Muscle of leg (tissue), 11 donors: Measurements from ENCODE around the gene SLC12A5. TPM values are rescaled to one million over a fixed set of nuclear protein-coding genes. Genes with fewer than 3 reads are reported as not detected.

Experiments
- DNase-seq: peaks from one replicate; pipeline ENCODE4 v3.0.0; 2013
- H3K27ac ChIP-seq: one replicate; pipeline ENCODE4 v1.5.1; 2013; ENCODE audit warnings: mild to moderate bottlenecking, low read length, control low read depth
- H3K27me3 ChIP-seq: one replicate; pipeline ENCODE4 v1.6.1; 2013; ENCODE audit warnings: low read length; ENCODE audit not compliant: control insufficient read depth, insufficient read depth
- H3K36me3 ChIP-seq: one replicate; pipeline ENCODE4 v1.6.1; 2013; ENCODE audit warnings: low read length; ENCODE audit not compliant: control insufficient read depth, insufficient read depth
- H3K4me1 ChIP-seq: one replicate; pipeline ENCODE4 v1.6.1; 2013; ENCODE audit warnings: low read length; ENCODE audit not compliant: control insufficient read depth, insufficient read depth
- H3K4me3 ChIP-seq: one replicate; pipeline ENCODE4 v1.5.1; 2013; ENCODE audit warnings: low read length, control low read depth
- H3K9me3 ChIP-seq: replicated peaks from 2 replicates; pipeline ENCODE4 v1.6.1; 2013; ENCODE audit warnings: low read depth, low read length; ENCODE audit not compliant: control insufficient read depth
- WGBS: methylation state at CpG from one replicate; pipeline ENCODE4 v1.1.5; 2013; ENCODE audit warnings: missing lambda C conversion rate; ENCODE audit not compliant: insufficient coverage; 5-methylcytosine and 5-hydroxymethylcytosine counted together
- polyA plus RNA-seq, 8 donors: library from polyadenylated mRNA; unstranded; fragments of 120-200 nt; gene quantifications; one replicate each; pipeline versions ENCODE4 v1.2.1 to v1.2.3, GENCODE V29; 2013; ENCODE audit warnings: inconsistent platforms in 1 of 8, low replicate concordance in 1 of 8; ENCODE audit not compliant: insufficient read length in 8 of 8, insufficient read depth in 1 of 8
- total RNA-seq: library from RNA; stranded (reverse); fragments of 120-200 nt; gene quantifications from one replicate; pipeline ENCODE4 v1.2.4, GENCODE V29; 2013

The SLC12A5 gene
- total and polyA plus RNA-seq, 9 donors: 0.13 to 2.3 (median 1.3) TPM

- Histone ChIP-seq H3K36me3 (no peaks in the 10 kb centered on the region), H3K4me3 (no peak overlapping the region), H3K27me3 (peaks cover 45% of the 10 kb centered on the region), H3K4me1 (peaks cover 3% of the 10 kb centered on the region), H3K9me3 (no peaks in the 10 kb centered on the region), H3K27ac (no peak overlapping the region)
- DNase-seq: no peak
- WGBS: no CpG with 5 or more reads among the region's 6 CpGs
These were observed 22.9 kb upstream of the SLC12A5 start for GRCh38 chr20:46006022-46006705.

DNA sequence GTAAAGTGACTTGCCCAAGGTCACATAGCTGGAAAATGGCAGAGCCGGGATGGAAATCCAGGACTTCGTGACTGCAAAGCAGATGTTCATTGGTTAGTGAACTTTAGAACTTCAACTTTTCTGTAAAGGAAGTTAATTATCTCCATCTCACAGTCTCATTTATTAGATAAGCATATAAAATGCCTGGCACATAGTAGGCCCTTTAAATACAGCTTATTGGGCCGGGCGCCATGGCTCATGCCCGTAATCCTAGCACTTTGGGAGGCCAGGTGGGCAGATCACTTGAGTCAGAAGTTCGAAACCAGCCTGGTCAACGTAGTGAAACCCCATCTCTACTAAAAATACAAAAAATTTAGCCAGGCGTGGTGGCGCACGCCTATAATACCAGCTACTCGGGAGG is 22.1 kb upstream of the SLC12A5 start:
- no peak for DNase-seq
- no peaks in the 10 kb centered on the region for H3K9me3 ChIP-seq
- WGBS: 81% methylated on average over 3 of the region's 11 CpGs
- no peaks in the 10 kb centered on the region for H3K36me3 ChIP-seq
- no peak overlapping the region for H3K4me3 ChIP-seq
- H3K4me1 ChIP-seq: peaks cover 3% of the 10 kb centered on the region
- peaks cover 53% of the 10 kb centered on the region for H3K27me3 ChIP-seq
- H3K27ac ChIP-seq: no peak overlapping the region

GRCh38 chr20:46007671-46008070 is 21.3 kb upstream of the SLC12A5 start:
- no peak overlapping the region for H3K27ac ChIP-seq
- no peak for DNase-seq
- no peaks in the 10 kb centered on the region for H3K36me3 ChIP-seq
- 67% methylated on average over 3 of the region's 4 CpGs for WGBS
- no peaks in the 10 kb centered on the region for H3K9me3 ChIP-seq
- H3K27me3 ChIP-seq: peaks cover 60% of the 10 kb centered on the region
- no peak overlapping the region for H3K4me3 ChIP-seq
- peaks cover 3% of the 10 kb centered on the region for H3K4me1 ChIP-seq

- H3K27me3 ChIP-seq: peaks cover 78% of the 10 kb centered on the region
- no peak overlapping the region for H3K4me3 ChIP-seq
- no peak overlapping the region for H3K27ac ChIP-seq
- WGBS: 28% methylated on average over 19 of the region's 20 CpGs
- H3K9me3 ChIP-seq: no peaks in the 10 kb centered on the region
- no peak for DNase-seq
- H3K4me1 ChIP-seq: peaks cover 8% of the 10 kb centered on the region
- H3K36me3 ChIP-seq: no peaks in the 10 kb centered on the region
These were observed 19.2 kb upstream of the SLC12A5 start for GRCh38 chr20:46009816-46010215.

- no peak for DNase-seq
- 10% methylated on average over 69 of the region's 74 CpGs for WGBS
- H3K36me3 ChIP-seq: no peaks in the 10 kb centered on the region
- H3K4me3 ChIP-seq: no peak overlapping the region
- H3K4me1 ChIP-seq: peaks cover 8% of the 10 kb centered on the region
- no peaks in the 10 kb centered on the region for H3K9me3 ChIP-seq
- peaks cover 78% of the 10 kb centered on the region for H3K27me3 ChIP-seq
- H3K27ac ChIP-seq: no peak overlapping the region
These were observed 18.3 kb upstream of the SLC12A5 start for GRCh38 chr20:46010491-46011391.

GRCh38 chr20:46011631-46012482 is 17.2 kb upstream of the SLC12A5 start:
- Histone ChIP-seq H3K27ac (no peak overlapping the region), H3K27me3 (peaks cover 79% of the 10 kb centered on the region), H3K4me3 (no peak overlapping the region), H3K36me3 (no peaks in the 10 kb centered on the region), H3K9me3 (no peaks in the 10 kb centered on the region), H3K4me1 (peaks cover 8% of the 10 kb centered on the region)
- peak; percentile 22 for DNase-seq
- WGBS: 12% methylated on average over 53 of the region's 57 CpGs

DNA sequence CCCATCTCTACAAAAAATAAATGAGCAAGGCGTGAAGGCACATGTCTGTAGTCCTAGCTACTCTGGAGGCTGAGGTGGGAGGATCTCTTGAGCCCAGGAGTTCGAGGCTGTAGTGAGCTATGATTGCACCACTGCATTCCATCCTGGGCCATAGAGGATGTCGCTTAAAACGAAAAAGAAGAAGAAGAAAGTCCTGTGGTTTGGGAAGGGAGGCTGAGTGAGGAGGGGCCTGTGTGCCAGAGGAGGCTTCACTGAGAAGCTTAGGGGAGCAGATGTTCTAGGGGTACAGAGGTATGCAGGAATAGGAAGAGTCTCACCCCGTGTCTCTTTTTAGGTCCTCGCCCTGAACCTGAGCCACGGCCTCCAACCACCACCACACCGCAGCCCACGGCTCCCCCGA is 16.1 kb upstream of the SLC12A5 start:
- H3K36me3 ChIP-seq: no peaks in the 10 kb centered on the region
- H3K4me1 ChIP-seq: peaks cover 8% of the 10 kb centered on the region
- H3K4me3 ChIP-seq: no peak overlapping the region
- H3K9me3 ChIP-seq: no peaks in the 10 kb centered on the region
- peaks cover 71% of the 10 kb centered on the region for H3K27me3 ChIP-seq
- H3K27ac ChIP-seq: no peak overlapping the region
- 50% methylated on average over 3 of the region's 10 CpGs for WGBS
- DNase-seq: no peak

- DNase-seq: no peak
- WGBS: 6% methylated on average over 24 of the region's 29 CpGs
- H3K9me3 ChIP-seq: no peaks in the 10 kb centered on the region
- no peaks in the 10 kb centered on the region for H3K36me3 ChIP-seq
- H3K4me1 ChIP-seq: peaks cover 8% of the 10 kb centered on the region
- no peak overlapping the region for H3K27ac ChIP-seq
- peaks cover 70% of the 10 kb centered on the region for H3K27me3 ChIP-seq
- no peak overlapping the region for H3K4me3 ChIP-seq
These were observed 15.6 kb upstream of the SLC12A5 start for GRCh38 chr20:46013322-46013828.

- WGBS: under 1% methylated on average over 56 of the region's 67 CpGs
- H3K9me3 ChIP-seq: no peaks in the 10 kb centered on the region
- H3K27ac ChIP-seq: no peak overlapping the region
- H3K36me3 ChIP-seq: no peaks in the 10 kb centered on the region
- H3K4me3 ChIP-seq: no peak overlapping the region
- peak; percentile 34 for DNase-seq
- H3K27me3 ChIP-seq: peaks cover 64% of the 10 kb centered on the region
- peaks cover 8% of the 10 kb centered on the region for H3K4me1 ChIP-seq
These were observed 15.0 kb upstream of the SLC12A5 start for GRCh38 chr20:46013829-46014516.
